Smooth muscle cell (in vitro differentiated cells): ENCODE results near the gene ANO6. TPM values are rescaled to one million over a fixed set of nuclear protein-coding genes. Genes with fewer than 3 reads are reported as not detected.

ENCODE experiments used
- DNase-seq: peaks from one replicate; lab custom pipeline; 2025; ENCODE audit not compliant: unreplicated experiment; lab: John Stamatoyannopoulos, UW
- H2AFZ ChIP-seq: fragments of 200-600 bp; sonication (generic); 2 replicates; pipeline ENCODE4 v1.6.0; 2016; ENCODE audit warnings: antibody characterized with exemption, low read depth, mild to moderate bottlenecking
- H3F3A ChIP-seq: fragments of 200-600 bp; sonication (generic); 2 replicates; pipeline ENCODE4 v1.6.0; 2017; ENCODE audit warnings: antibody characterized with exemption, low read depth
- H3K27ac ChIP-seq: fragments of 200-600 bp; sonication (generic); 2 replicates; pipeline ENCODE4 v1.5.1; 2016; ENCODE audit warnings: low read depth, mild to moderate bottlenecking
- H3K27me3 ChIP-seq: fragments of 200-600 bp; sonication (generic); 2 replicates; pipeline ENCODE4 v1.6.1; 2016; ENCODE audit warnings: low read depth, mild to moderate bottlenecking
- H3K36me3 ChIP-seq: fragments of 200-600 bp; sonication (generic); 2 replicates; pipeline ENCODE4 v1.5.1; 2016; ENCODE audit warnings: low read depth
- H3K4me1 ChIP-seq: fragments of 200-600 bp; sonication (generic); 2 replicates; pipeline ENCODE4 v1.5.1; 2016; ENCODE audit warnings: low read depth
- H3K4me2 ChIP-seq: fragments of 200-600 bp; sonication (generic); 2 replicates; pipeline ENCODE4 v1.6.0; 2016; ENCODE audit warnings: mild to moderate bottlenecking
- H3K4me3 ChIP-seq: fragments of 200-600 bp; sonication (generic); 2 replicates; pipeline ENCODE4 v1.5.1; 2016; ENCODE audit warnings: mild to moderate bottlenecking
- H3K79me2 ChIP-seq: fragments of 200-600 bp; sonication (generic); 2 replicates; pipeline ENCODE4 v1.6.0; 2016; ENCODE audit warnings: low read depth, mild to moderate bottlenecking
- H3K9ac ChIP-seq: fragments of 200-600 bp; sonication (generic); 2 replicates; pipeline ENCODE4 v1.6.0; 2016; ENCODE audit warnings: low read depth
- H3K9me3 ChIP-seq: fragments of 200-600 bp; sonication (generic); replicated peaks from 2 replicates; pipeline ENCODE4 v1.5.1; 2016; ENCODE audit warnings: low read depth
- H4K20me1 ChIP-seq: fragments of 200-600 bp; sonication (generic); 2 replicates; pipeline ENCODE4 v1.6.0; 2016; ENCODE audit warnings: low read depth
- CTCF ChIP-seq: fragments of 200-600 bp; sonication (generic); IDR thresholded peaks from 2 replicates; pipeline ENCODE4 v1.5.1; 2017; ENCODE audit warnings: borderline replicate concordance, mild to moderate bottlenecking, antibody characterized with exemption; ENCODE audit not compliant: insufficient read depth, poor library complexity, severe bottlenecking
- WGBS: methylation state at CpG from one replicate; pipeline ENCODE4 v1.1.7; 2016; ENCODE audit warnings: low lambda C conversion rate; 5-methylcytosine and 5-hydroxymethylcytosine counted together
- polyA plus RNA-seq: library from polyadenylated mRNA; unstranded; fragments of >200 nt; fragmentation: Nextera tagmentation; extraction: Ambion mirVana; gene quantifications from 2 replicates; pipeline ENCODE4 v1.2.1, GENCODE V29; 2016
- total RNA-seq: library from RNA; depleted of rRNA; stranded (reverse); fragments of >200 nt; gene quantifications from 2 replicates; pipeline ENCODE4 v1.2.3, GENCODE V29; 2014

Gene ANO6
- total and polyA plus RNA-seq, 2 experiments from 2014 or later, result 44.8 to 106 TPM

GRCh38 chr12:45216983-45217485 lies 1.1 kb downstream of the ANO6 start:
- no peak for DNase-seq
- H3K36me3 ChIP-seq, result no peaks in the 10 kb centered on the region
- H3K4me1 ChIP-seq, result peaks cover 16% of the 10 kb centered on the region
- H3K4me3 ChIP-seq, result peak overlapping the region; percentile 87
- WGBS, result 4% methylated on average over 9 of the region's 9 CpGs
- peak overlapping the region; percentile 96 for H3K4me2 ChIP-seq
- H3K9ac ChIP-seq, result peak overlapping the region; percentile 92
- peak overlapping the region; percentile 95 for H3K27ac ChIP-seq
- H3K27me3 ChIP-seq, result no peaks in the 10 kb centered on the region
- peaks cover 8% of the 10 kb centered on the region for H3F3A ChIP-seq
- no peak for TF ChIP-seq CTCF
- H3K9me3 ChIP-seq, result no peaks in the 10 kb centered on the region
- H3K79me2 ChIP-seq, result peaks cover 64% of the 10 kb centered on the region
- peaks cover 38% of the 10 kb centered on the region for H4K20me1 ChIP-seq
- peak overlapping the region; percentile 92 for H2AFZ ChIP-seq

- DNase-seq, result no peak
- 23% methylated on average over 2 of the region's 2 CpGs for WGBS
- peak overlapping the region; percentile 87 for H3K4me3 ChIP-seq
- H3K9ac ChIP-seq, result peak overlapping the region; percentile 92
- peak overlapping the region; percentile 95 for H3K27ac ChIP-seq
- H3K36me3 ChIP-seq, result no peaks in the 10 kb centered on the region
- no peak for TF ChIP-seq CTCF
- H3K4me1 ChIP-seq, result peaks cover 16% of the 10 kb centered on the region
- peaks cover 8% of the 10 kb centered on the region for H3F3A ChIP-seq
- H3K4me2 ChIP-seq, result peak overlapping the region; percentile 96
- H2AFZ ChIP-seq, result no peak overlapping the region
- H3K9me3 ChIP-seq, result no peaks in the 10 kb centered on the region
- peaks cover 46% of the 10 kb centered on the region for H4K20me1 ChIP-seq
- H3K27me3 ChIP-seq, result no peaks in the 10 kb centered on the region
- H3K79me2 ChIP-seq, result peaks cover 72% of the 10 kb centered on the region
These were observed 2.0 kb downstream of the ANO6 start for GRCh38 chr12:45217846-45218245.

GRCh38 chr12:45219621-45220020 lies 3.7 kb downstream of the ANO6 start:
- no peak for DNase-seq
- Histone ChIP-seq H3F3A (peaks cover 8% of the 10 kb centered on the region), H3K9me3 (no peaks in the 10 kb centered on the region), H3K27ac (no peak overlapping the region), H3K79me2 (peaks cover 84% of the 10 kb centered on the region), H3K36me3 (no peaks in the 10 kb centered on the region), H4K20me1 (peaks cover 64% of the 10 kb centered on the region), H3K4me2 (peak overlapping the region; percentile 96), H3K4me1 (peaks cover 16% of the 10 kb centered on the region), H3K9ac (no peak overlapping the region), H3K27me3 (no peaks in the 10 kb centered on the region), H2AFZ (no peak overlapping the region), H3K4me3 (no peak overlapping the region)
- TF ChIP-seq CTCF, result no peak
- 98% methylated on average over 2 of the region's 2 CpGs for WGBS

- peaks cover 8% of the 10 kb centered on the region for H3F3A ChIP-seq
- peaks cover 65% of the 10 kb centered on the region for H4K20me1 ChIP-seq
- no peak overlapping the region for H3K9ac ChIP-seq
- peaks cover 16% of the 10 kb centered on the region for H3K4me1 ChIP-seq
- no peaks in the 10 kb centered on the region for H3K27me3 ChIP-seq
- H3K9me3 ChIP-seq, result no peaks in the 10 kb centered on the region
- H3K79me2 ChIP-seq, result peaks cover 90% of the 10 kb centered on the region
- DNase-seq, result no peak
- TF ChIP-seq CTCF, result no peak
- H2AFZ ChIP-seq, result no peak overlapping the region
- H3K36me3 ChIP-seq, result no peaks in the 10 kb centered on the region
- H3K4me2 ChIP-seq, result peak overlapping the region; percentile 96
- H3K4me3 ChIP-seq, result no peak overlapping the region
- no peak overlapping the region for H3K27ac ChIP-seq
These were observed 4.6 kb downstream of the ANO6 start for GRCh38 chr12:45220363-45220931.
